AG04450 (cell line): ENCODE results near the gene ABCA7. TPM values are rescaled to one million over a fixed set of nuclear protein-coding genes. Genes with fewer than 3 reads are reported as not detected.

Experiments
- CTCF ChIA-PET: fragments of 300-600, 350-600 bp; formaldehyde crosslinking; extraction: SDS; loops from one replicate; lab custom pipeline; 2022; ENCODE audit warnings: antibody characterized with exemption, inconsistent platforms; lab: Charles Lee
- POLR2A ChIA-PET: fragments of 350-600 bp; formaldehyde crosslinking; extraction: SDS; loops from one replicate; lab custom pipeline; 2021; ENCODE audit warnings: antibody characterized with exemption, inconsistent platforms; lab: Yijun Ruan, JAX
- DNase-seq: peaks from one replicate; pipeline ENCODE4 v3.0.0-alpha.2; 2011; ENCODE audit warnings: low read depth, low spot score
- H3K27ac ChIP-seq: one replicate; pipeline ENCODE4 v1.5.1; 2012; ENCODE audit warnings: low read depth, low read length, control low read depth
- H3K27me3 ChIP-seq: one replicate; pipeline ENCODE4 v1.6.0; 2012; ENCODE audit warnings: low read length; ENCODE audit not compliant: control insufficient read depth, insufficient read depth
- H3K4me3 ChIP-seq: 2 replicates; pipeline ENCODE4 v1.5.1; 2011; ENCODE audit warnings: mild to moderate bottlenecking, low read depth, low read length, control low read depth
- H3K9me3 ChIP-seq: 2 replicates; pipeline ENCODE4 v1.5.1; 2012; ENCODE audit warnings: low read length; ENCODE audit not compliant: control insufficient read depth, insufficient read depth
- polyA plus RNA-seq: library from polyadenylated mRNA; depleted of rRNA; stranded (reverse); fragments of >200 nt; gene quantifications from 2 replicates; pipeline ENCODE4 v1.2.3, GENCODE V29; 2011
- TF ChIP-seq, protein P1 (sequence below): IDR thresholded peaks from 2 replicates; pipeline ENCODE4 v1.5.1; 2011; ENCODE audit warnings: low read depth, low read length, control low read depth, inconsistent platforms

ABCA7 gene
- polyA plus RNA-seq, 1 experiment, result 1.6 TPM

DNA sequence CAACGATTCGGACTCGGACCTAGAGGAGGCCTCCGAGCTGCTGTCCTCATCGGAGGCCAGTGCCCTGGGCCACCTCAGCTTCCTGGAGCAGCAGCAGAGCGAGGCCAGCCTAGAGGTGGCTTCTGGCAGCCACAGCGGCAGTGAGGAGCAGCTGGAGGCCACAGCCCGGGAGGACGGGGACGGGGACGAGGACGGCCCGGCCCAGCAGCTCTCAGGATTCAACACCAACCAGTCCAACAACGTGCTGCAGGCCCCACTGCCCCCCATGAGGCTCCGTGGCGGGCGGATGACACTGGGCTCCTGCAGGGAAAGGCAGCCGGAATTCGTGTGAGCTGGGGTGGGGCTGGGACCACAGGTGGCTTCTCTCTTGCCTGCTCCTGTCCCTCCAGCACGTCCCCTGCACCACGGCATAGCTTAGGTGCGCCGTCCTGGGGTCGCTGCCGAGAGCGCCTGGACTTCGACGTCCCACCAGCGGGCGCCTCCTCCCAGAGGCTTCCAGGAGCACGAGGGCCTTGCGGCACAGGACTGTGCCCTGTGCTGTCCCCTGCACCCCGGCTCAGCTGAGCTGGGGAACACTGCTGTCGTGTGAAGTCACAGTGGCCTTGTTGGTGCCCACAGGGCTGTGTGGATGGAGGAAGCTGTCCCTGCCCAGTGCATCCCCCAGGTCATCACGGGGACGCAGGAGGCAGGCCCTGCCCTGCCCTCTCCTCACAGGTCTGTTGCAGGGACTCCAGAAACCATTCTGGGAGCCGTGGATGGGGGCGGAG, 46.0 kb downstream of the ABCA7 start:
- ChIA-PET CTCF (interaction anchor here (0.6 kb wide), 1 partner anchor 28 kb away, joined by 3 read pairs; no protein-coding TSS in a partner anchor), POLR2A (interaction anchor here (1.1 to 3.2 kb wide), 3 partner anchors 11 to 21 kb away, joined by 3 to 10 read pairs (median 4); partner anchors contain the start of gene GPX4)
- TF ChIP-seq, protein P1, sequence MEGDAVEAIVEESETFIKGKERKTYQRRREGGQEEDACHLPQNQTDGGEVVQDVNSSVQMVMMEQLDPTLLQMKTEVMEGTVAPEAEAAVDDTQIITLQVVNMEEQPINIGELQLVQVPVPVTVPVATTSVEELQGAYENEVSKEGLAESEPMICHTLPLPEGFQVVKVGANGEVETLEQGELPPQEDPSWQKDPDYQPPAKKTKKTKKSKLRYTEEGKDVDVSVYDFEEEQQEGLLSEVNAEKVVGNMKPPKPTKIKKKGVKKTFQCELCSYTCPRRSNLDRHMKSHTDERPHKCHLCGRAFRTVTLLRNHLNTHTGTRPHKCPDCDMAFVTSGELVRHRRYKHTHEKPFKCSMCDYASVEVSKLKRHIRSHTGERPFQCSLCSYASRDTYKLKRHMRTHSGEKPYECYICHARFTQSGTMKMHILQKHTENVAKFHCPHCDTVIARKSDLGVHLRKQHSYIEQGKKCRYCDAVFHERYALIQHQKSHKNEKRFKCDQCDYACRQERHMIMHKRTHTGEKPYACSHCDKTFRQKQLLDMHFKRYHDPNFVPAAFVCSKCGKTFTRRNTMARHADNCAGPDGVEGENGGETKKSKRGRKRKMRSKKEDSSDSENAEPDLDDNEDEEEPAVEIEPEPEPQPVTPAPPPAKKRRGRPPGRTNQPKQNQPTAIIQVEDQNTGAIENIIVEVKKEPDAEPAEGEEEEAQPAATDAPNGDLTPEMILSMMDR, result no peak
- Histone ChIP-seq H3K27ac (no peak overlapping the region), H3K27me3 (no peaks in the 10 kb centered on the region), H3K9me3 (peaks cover 10% of the 10 kb centered on the region; the same call in 1 of the 2 replicates), H3K4me3 (no peak overlapping the region)
- DNase-seq, result no peak

DNA sequence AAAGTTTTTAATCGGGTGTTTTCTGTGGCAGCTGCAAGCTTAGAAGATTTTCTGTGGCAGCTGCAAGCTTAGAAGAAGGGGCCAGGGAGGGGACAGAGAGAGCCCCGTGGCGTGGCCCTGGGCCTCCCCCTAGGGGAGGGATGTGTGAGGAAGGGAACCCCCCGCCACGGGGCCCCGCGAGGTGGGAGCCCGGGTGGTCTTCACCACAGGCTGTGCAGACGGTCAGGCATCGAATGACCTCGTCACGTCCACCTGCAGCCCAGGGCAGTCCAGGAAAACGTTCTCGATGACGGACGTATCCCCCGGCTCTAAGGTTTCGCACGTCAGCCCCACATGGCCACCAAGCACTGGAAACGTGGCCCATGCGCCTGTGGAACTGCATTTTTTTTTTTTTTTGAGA, 46.7 kb downstream of the ABCA7 start:
- TF ChIP-seq, protein P1, result no peak
- Histone ChIP-seq H3K27ac (no peak overlapping the region), H3K27me3 (no peaks in the 10 kb centered on the region), H3K9me3 (peaks cover 3% of the 10 kb centered on the region; the same call in 1 of the 2 replicates), H3K4me3 (no peak overlapping the region)
- CTCF ChIA-PET, result interaction anchor here (0.6 kb wide), 1 partner anchor 27 kb away, joined by 3 read pairs; no protein-coding TSS in a partner anchor
- POLR2A ChIA-PET, result interaction anchor here (0.8 to 3.2 kb wide), 2 partner anchors 18 to 113 kb away, joined by 4 to 10 read pairs; partner anchors contain the start of gene GPX4
- DNase-seq, result no peak

DNA sequence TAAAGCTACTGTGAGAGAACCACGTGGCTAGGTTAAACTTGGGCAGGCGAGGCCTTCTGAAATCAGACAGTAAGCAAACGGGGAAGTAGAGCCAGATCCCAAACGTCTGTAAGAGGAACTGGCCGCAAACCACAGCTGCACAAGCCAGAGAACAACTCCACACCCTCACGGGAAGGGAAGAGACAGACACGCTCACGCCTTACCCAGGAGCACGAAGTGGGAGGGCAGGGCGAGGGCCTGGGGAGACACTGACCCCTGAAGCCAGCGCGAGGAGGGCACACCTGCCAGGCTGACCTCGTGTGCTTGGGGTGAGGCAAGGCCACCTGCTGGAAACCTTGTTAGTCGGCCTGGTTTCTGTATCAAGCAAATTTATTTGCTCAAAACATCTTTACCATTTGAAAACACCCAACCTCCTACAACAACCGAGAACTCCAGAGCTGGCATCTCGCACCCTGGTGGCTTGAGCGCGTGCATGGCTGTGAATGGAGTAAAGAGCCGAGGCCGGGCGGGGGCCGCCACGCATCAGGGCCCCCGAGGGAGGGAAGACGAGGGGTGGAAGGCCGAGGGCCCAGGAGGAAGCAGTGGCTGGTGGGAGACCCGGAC, 48.0 kb downstream of the ABCA7 start:
- CTCF ChIA-PET, result no interaction called here
- Histone ChIP-seq H3K9me3 (no peaks in the 10 kb centered on the region; the same call in 1 of the 2 replicates), H3K27me3 (no peaks in the 10 kb centered on the region), H3K4me3 (no peak overlapping the region), H3K27ac (no peak overlapping the region)
- POLR2A ChIA-PET, result no interaction called here
- no peak for DNase-seq
- TF ChIP-seq, protein P1, result no peak

DNA sequence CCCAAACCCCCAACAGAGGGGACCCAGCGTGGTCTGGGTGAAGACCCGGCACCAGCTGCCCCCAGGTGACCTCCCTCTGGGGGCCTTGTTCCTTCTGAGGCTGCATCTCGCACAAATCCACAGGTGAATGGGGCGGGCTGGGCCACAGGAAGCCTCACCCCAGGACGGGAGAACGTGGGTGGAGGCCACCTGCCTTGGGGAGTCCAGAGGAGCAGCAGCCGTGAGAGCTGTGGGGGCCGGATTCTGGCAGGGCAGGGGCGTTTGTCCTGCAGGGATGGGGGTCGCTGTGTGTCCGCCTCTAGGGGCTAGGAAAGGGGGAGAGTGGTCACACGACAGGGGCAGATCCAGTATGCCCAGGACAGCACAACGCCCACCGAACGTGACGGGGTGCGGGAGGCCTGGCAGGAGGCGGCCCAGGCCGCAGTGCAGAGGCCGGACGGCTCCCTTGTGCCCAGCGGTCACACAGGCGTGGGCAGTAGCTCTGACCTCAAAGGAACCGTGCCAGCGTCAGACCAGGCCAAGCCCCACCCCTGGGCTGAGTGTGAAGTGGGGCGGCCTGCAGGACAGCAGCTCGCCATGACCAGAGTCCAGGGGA, 48.6 kb downstream of the ABCA7 start:
- POLR2A ChIA-PET, result no interaction called here
- TF ChIP-seq, protein P1, result no peak
- CTCF ChIA-PET, result no interaction called here
- Histone ChIP-seq H3K27me3 (no peaks in the 10 kb centered on the region), H3K4me3 (no peak overlapping the region), H3K27ac (no peak overlapping the region), H3K9me3 (no peaks in the 10 kb centered on the region; the same call in 1 of the 2 replicates)
- DNase-seq, result no peak
